Activated CD4-positive, alpha-beta T cell treated with anti-CD3 and anti-CD28 coated beads for 36 hours (primary cell): ENCODE results near the gene DNMT3A. TPM values are rescaled to one million over a fixed set of nuclear protein-coding genes. Genes with fewer than 3 reads are reported as not detected.

Source experiments
- ATAC-seq: fragments of 200-7000 bp; cut with Tn5 transposase; one replicate; pipeline ENCODE4 v1.10.0; 2021; ENCODE audit warnings: mild to moderate bottlenecking, moderate library complexity
- CTCF ChIA-PET: fragments of 350-600 bp; sonication (Branson Sonifier 250); formaldehyde crosslinking; loops from one replicate; lab custom pipeline; 2021; ENCODE audit warnings: antibody characterized with exemption; lab: Charles Lee
- POLR2A ChIA-PET: fragments of 350-600 bp; sonication (Branson Sonifier 250); formaldehyde crosslinking; loops from one replicate; lab custom pipeline; 2021; ENCODE audit warnings: antibody characterized with exemption, inconsistent platforms; lab: Charles Lee
- DNase-seq: peaks from one replicate; pipeline ENCODE4 v3.0.0-alpha.2; 2020
- H3K27ac Mint-ChIP-seq: one replicate; pipeline ENCODE4 v1.8.0; 2021; ENCODE audit warnings: mixed read lengths
- H3K27me3 Mint-ChIP-seq: one replicate; pipeline ENCODE4 v1.8.0; 2021; ENCODE audit warnings: mixed read lengths
- H3K36me3 Mint-ChIP-seq: one replicate; pipeline ENCODE4 v1.8.0; 2021; ENCODE audit warnings: low read depth, mixed read lengths
- H3K4me1 Mint-ChIP-seq: one replicate; pipeline ENCODE4 v1.8.0; 2021; ENCODE audit warnings: mixed read lengths
- H3K4me3 Mint-ChIP-seq: one replicate; pipeline ENCODE4 v1.8.0; 2021; ENCODE audit warnings: mild to moderate bottlenecking, moderate library complexity, mixed read lengths
- H3K9me3 Mint-ChIP-seq: one replicate; pipeline ENCODE4 v1.8.0; 2021; ENCODE audit warnings: low read depth, mixed read lengths
- intact Hi-C, 2 experiments: fragments of 100-400 bp; cut with DNase I in 1 of 2; cut with micrococcal nuclease in 1 of 2; formaldehyde crosslinking; loops; one replicate each; pipeline versions ENCODE4 v1.14.2 to v1.15.1; 2022 to 2024; cut with DNase I, micrococcal nuclease
- total RNA-seq, 2 experiments: library from RNA; stranded (reverse); gene quantifications; one replicate each; pipeline ENCODE4 v1.2.3, GENCODE V29; 2021

Gene DNMT3A
- total RNA-seq, 2 experiments from 2014 or later: 62.3 to 76.2 TPM

DNA sequence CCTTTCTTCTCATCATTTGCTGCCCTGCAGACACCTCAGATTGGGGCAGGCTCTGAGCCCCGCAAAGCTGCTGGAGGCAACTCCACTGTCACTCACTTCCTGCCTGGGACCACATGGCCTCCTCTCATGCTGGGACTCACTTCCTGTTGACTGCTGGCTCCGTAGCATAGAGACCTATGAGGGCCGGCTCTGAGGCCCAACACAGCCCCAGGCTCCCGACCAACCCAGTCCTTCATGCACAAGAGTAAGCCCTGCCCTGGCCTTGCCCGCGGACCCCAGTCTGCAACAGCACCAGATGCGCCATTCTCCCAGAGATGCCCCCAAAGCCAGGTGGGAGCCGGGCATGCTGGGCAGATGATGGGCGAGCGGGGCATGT lies 55.7 kb downstream of the DNMT3A start:
- H3K36me3 Mint-ChIP-seq: peaks cover 43% of the 10 kb centered on the region
- H3K4me3 Mint-ChIP-seq: peak overlapping the region; percentile 47
- intact Hi-C loops: loop anchor here in 1 of 2 experiments (1.0 kb wide), 2 partner anchors 9 to 10 kb away; no protein-coding TSS in a partner anchor
- H3K9me3 Mint-ChIP-seq: no peaks in the 10 kb centered on the region
- peaks cover 41% of the 10 kb centered on the region for H3K4me1 Mint-ChIP-seq
- peak; percentile 99 for ATAC-seq
- H3K27ac Mint-ChIP-seq: peak overlapping the region; percentile 95
- DNase-seq: peak; percentile 82
- ChIA-PET POLR2A (interaction anchor here (0.6 to 1.2 kb wide), 2 partner anchors 35 to 73 kb away, joined by 3 to 4 read pairs; no protein-coding TSS in a partner anchor), CTCF (interaction anchor here (0.7 to 1.8 kb wide), 4 partner anchors 8 to 370 kb away, joined by 3 to 7 read pairs (median 6); no protein-coding TSS in a partner anchor)
- no peaks in the 10 kb centered on the region for H3K27me3 Mint-ChIP-seq

DNA sequence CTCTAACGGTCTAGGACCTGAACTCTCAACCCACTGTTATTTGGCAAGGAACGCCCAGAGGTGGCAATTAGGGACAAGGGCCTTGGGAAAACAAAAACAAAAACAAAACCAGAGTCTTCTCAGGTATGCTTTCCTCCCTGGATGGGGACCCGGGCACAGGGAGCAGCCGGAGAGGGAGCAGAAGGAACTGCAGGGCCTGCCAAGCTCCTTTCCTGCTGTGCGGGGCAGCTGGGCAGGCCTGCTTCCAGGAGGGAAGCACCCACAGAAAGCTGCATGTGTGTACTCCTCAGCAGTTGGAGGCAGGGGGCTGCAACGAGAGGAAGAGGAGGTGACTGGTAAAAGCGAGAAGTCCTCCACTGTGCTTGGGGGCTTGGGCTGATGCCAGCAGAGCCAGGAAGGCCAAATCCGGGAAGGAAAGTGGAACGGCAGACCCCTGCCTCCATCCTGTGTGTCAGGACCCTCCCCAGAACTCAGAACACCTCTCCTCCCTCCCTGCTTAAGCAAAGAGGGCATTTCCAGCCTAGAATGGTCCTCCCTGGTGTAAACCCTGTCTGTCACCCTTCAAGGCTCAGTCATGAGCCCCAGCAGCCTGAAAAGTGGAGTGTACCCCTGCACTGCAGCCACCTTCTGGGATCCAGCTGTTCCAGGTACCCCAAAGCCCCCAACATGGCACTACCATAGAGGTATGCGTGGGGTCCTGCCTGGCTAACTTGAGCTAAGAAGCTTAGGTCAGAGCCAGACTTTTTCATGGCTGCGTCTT lies 56.3 kb downstream of the DNMT3A start:
- H3K4me3 Mint-ChIP-seq: peak overlapping the region; percentile 47
- H3K27me3 Mint-ChIP-seq: no peaks in the 10 kb centered on the region
- peaks cover 48% of the 10 kb centered on the region for H3K36me3 Mint-ChIP-seq
- ChIA-PET POLR2A (interaction anchor here (0.6 kb wide), 1 partner anchor 73 kb away, joined by 3 read pairs; no protein-coding TSS in a partner anchor), CTCF (interaction anchor here (0.6 to 1.8 kb wide), 4 partner anchors 8 to 17 kb away, joined by 3 to 7 read pairs (median 6); no protein-coding TSS in a partner anchor)
- peak overlapping the region; percentile 95 for H3K27ac Mint-ChIP-seq
- intact Hi-C loops: loop anchor here in 1 of 2 experiments (1.0 kb wide), 2 partner anchors 9 to 10 kb away; no protein-coding TSS in a partner anchor
- no peaks in the 10 kb centered on the region for H3K9me3 Mint-ChIP-seq
- DNase-seq (no peak), ATAC-seq (no peak)
- peaks cover 41% of the 10 kb centered on the region for H3K4me1 Mint-ChIP-seq

DNA sequence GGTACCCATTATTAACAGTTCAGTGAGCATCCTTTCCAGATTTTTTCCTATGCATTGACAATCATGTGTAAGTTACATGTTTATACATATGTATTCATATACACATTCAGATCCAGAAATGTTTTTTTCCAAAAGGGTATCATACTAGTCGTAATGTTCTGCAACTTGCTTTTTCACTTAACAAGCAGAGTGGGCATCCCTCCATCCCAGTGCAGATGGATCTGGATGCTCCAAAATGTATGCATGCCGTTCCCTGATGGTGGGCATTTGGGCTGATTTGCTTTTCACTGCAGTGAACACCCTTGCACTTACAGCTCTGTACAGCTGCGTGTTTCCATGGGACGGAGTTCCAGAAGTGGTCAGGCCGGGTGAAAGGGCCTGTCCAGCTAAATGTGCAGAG lies 57.0 kb downstream of the DNMT3A start:
- Mint-ChIP-seq H3K27ac (peak overlapping the region; percentile 95), H3K4me1 (peaks cover 47% of the 10 kb centered on the region), H3K9me3 (no peaks in the 10 kb centered on the region), H3K4me3 (no peak overlapping the region), H3K36me3 (peaks cover 53% of the 10 kb centered on the region), H3K27me3 (no peaks in the 10 kb centered on the region)
- POLR2A ChIA-PET: no interaction called here
- DNase-seq (no peak), ATAC-seq (no peak)
- CTCF ChIA-PET: interaction anchor here (0.6 to 1.2 kb wide), 2 partner anchors 17 to 77 kb away, joined by 3 read pairs; no protein-coding TSS in a partner anchor
- intact Hi-C loops: no loop called here

DNA sequence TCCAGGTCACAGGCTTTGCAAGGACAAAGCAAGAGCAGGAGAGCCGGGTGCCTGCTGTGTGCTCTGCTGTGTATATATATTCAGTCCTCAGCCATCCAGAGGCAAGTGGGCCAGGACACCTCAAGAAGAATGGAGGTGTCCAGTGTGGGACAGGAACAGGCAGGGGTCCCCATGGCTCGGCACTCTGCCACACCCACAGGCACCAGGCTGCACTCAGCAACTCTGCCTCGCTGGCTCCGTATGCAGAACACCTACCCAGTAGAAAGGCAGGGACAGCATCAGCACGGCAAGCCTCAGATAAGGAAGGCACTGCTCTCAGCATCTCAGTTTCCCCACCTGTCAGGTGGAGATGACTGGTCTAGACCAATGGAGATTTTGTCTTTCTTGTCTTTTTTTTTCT lies 57.8 kb downstream of the DNMT3A start:
- DNase-seq (no peak), ATAC-seq (no peak)
- ChIA-PET POLR2A (no interaction called here), CTCF (interaction anchor here (1.2 kb wide), 1 partner anchor 78 kb away, joined by 3 read pairs; no protein-coding TSS in a partner anchor)
- intact Hi-C loops: no loop called here
- Mint-ChIP-seq H3K27me3 (no peaks in the 10 kb centered on the region), H3K4me3 (no peak overlapping the region), H3K27ac (no peak overlapping the region), H3K4me1 (peaks cover 55% of the 10 kb centered on the region), H3K36me3 (peaks cover 59% of the 10 kb centered on the region), H3K9me3 (no peaks in the 10 kb centered on the region)

DNA sequence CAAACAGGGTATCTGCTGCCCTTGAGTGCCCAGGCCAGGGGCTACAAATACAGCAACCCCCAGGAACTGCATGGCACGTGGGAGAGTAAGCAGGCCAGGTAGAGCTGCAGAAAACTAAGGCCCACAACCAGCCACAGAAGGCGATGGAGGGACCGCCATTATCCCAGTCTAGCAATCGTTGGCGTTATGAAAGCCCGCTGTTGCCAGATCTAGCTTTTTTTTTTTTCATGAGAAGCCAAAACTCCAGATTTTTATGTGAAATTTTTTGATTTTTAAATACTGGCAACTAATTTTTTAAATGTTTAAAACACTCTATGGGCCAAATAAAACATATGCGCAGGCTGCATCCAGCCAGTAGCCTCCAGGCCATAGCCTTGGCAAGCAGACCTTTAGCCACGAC lies 59.8 kb downstream of the DNMT3A start:
- H3K4me1 Mint-ChIP-seq: peaks cover 59% of the 10 kb centered on the region
- H3K9me3 Mint-ChIP-seq: no peaks in the 10 kb centered on the region
- H3K27ac Mint-ChIP-seq: no peak overlapping the region
- intact Hi-C loops: no loop called here
- ChIA-PET POLR2A (no interaction called here), CTCF (interaction anchor here (0.6 to 0.7 kb wide), 3 partner anchors 10 to 744 kb away, joined by 3 to 4 read pairs (median 3); no protein-coding TSS in a partner anchor)
- no peak for DNase-seq
- no peaks in the 10 kb centered on the region for H3K27me3 Mint-ChIP-seq
- ATAC-seq: no peak
- no peak overlapping the region for H3K4me3 Mint-ChIP-seq
- H3K36me3 Mint-ChIP-seq: peaks cover 49% of the 10 kb centered on the region

DNA sequence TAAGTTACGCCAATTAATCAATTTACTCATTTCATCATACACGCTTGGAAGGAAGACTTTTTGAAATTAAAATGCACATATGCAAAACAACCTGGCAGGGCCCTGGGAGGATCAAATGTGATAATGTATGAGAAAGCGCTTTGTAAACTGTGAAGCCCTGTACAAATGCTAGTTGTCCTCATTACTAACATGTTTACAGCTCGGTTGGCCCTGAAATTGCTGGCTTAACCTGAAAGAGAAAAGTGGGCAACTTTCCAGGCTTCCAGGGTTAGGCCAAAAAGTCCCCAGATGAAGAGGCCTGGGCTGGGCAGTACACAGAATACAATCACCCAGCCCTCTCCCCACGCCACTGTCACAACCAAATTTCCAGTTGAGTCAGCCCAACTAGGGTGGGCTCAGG lies 60.2 kb downstream of the DNMT3A start:
- no peaks in the 10 kb centered on the region for H3K27me3 Mint-ChIP-seq
- peaks cover 58% of the 10 kb centered on the region for H3K4me1 Mint-ChIP-seq
- ATAC-seq: no peak
- H3K27ac Mint-ChIP-seq: no peak overlapping the region
- H3K36me3 Mint-ChIP-seq: peaks cover 47% of the 10 kb centered on the region
- no peaks in the 10 kb centered on the region for H3K9me3 Mint-ChIP-seq
- POLR2A ChIA-PET: no interaction called here
- CTCF ChIA-PET: interaction anchor here (0.6 to 0.7 kb wide), 2 partner anchors 139 to 744 kb away, joined by 3 to 4 read pairs; no protein-coding TSS in a partner anchor
- H3K4me3 Mint-ChIP-seq: no peak overlapping the region
- intact Hi-C loops: no loop called here
- no peak for DNase-seq

DNA sequence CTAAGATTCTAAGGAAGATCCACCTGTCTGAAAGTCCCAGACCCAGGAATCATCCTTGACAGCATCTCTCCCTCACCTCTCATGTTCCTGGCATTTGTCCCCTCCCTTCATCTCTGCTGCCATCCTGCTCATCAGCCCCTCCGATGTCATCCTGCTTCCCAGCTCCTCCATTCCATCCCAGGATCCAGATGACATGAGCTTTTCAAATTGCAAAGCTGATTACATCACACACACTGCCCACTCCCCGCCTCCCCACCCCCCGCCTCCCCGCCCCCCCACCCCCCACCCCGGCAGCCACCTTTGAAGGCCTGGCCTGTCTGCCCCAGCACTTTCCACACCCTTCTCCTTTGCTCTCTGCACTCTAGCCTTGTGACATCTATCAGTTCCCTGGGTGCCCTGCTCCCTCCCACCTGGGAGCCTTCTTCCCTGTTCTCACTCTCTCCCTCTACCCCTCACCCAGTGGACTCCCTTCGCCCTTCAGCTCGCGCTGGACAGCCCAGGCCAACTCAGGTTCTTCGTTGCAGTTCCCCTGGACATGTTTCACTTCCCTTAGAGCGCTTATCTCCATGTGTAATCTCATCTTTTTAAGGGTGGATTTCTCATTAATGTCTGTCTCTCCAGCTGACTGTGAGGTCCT lies 61.6 kb downstream of the DNMT3A start:
- Mint-ChIP-seq H3K9me3 (no peaks in the 10 kb centered on the region), H3K4me1 (peaks cover 58% of the 10 kb centered on the region), H3K36me3 (peaks cover 37% of the 10 kb centered on the region), H3K27ac (no peak overlapping the region), H3K27me3 (no peaks in the 10 kb centered on the region), H3K4me3 (no peak overlapping the region)
- DNase-seq (no peak), ATAC-seq (no peak)
- intact Hi-C loops: no loop called here
- ChIA-PET CTCF (interaction anchor here (0.7 to 0.9 kb wide), 2 partner anchors 10 to 159 kb away, joined by 3 read pairs; no protein-coding TSS in a partner anchor), POLR2A (no interaction called here)

DNA sequence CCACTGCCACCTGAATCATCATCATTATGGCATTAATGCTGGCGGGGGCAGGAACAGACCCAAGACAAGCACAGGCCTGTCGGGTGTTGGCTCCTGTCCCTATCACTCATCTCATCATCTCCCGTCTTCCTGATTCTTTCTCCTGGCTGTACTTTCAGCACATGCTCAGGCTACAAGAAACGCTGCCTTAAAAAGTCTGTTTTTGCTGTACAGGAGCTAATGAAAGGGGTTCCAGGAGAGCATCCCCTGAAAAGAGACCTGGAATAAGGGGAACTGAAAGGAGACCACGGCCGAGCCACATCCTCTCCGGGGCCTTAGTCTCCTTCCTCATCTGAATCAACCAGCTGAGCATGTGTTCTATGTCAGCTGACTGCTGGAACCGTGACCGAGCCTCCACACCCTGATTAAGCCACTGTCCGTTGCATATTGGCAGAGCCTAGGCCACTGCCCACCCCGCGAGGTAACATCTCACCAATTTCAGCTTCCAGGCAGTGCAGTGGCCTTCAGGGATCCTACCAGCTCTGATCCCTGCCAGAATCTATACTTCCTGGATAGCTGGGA lies 62.6 kb downstream of the DNMT3A start:
- peaks cover 41% of the 10 kb centered on the region for H3K36me3 Mint-ChIP-seq
- intact Hi-C loops: loop anchor here in 1 of 2 experiments (10.0 kb wide), 1 partner anchor 396 kb away; the partner anchor contains the start of gene DTNB
- ChIA-PET CTCF (interaction anchor here (0.6 to 1.1 kb wide), 4 partner anchors 8 to 157 kb away, joined by 3 read pairs; no protein-coding TSS in a partner anchor), POLR2A (interaction anchor here (0.6 to 0.7 kb wide), 3 partner anchors 16 to 247 kb away, joined by 3 read pairs; no protein-coding TSS in a partner anchor)
- ATAC-seq (no peak), DNase-seq (peak; percentile 28)
- H3K4me1 Mint-ChIP-seq: peaks cover 59% of the 10 kb centered on the region
- no peak overlapping the region for H3K4me3 Mint-ChIP-seq
- H3K27ac Mint-ChIP-seq: peak overlapping the region; percentile 77
- no peaks in the 10 kb centered on the region for H3K27me3 Mint-ChIP-seq
- H3K9me3 Mint-ChIP-seq: no peaks in the 10 kb centered on the region

DNA sequence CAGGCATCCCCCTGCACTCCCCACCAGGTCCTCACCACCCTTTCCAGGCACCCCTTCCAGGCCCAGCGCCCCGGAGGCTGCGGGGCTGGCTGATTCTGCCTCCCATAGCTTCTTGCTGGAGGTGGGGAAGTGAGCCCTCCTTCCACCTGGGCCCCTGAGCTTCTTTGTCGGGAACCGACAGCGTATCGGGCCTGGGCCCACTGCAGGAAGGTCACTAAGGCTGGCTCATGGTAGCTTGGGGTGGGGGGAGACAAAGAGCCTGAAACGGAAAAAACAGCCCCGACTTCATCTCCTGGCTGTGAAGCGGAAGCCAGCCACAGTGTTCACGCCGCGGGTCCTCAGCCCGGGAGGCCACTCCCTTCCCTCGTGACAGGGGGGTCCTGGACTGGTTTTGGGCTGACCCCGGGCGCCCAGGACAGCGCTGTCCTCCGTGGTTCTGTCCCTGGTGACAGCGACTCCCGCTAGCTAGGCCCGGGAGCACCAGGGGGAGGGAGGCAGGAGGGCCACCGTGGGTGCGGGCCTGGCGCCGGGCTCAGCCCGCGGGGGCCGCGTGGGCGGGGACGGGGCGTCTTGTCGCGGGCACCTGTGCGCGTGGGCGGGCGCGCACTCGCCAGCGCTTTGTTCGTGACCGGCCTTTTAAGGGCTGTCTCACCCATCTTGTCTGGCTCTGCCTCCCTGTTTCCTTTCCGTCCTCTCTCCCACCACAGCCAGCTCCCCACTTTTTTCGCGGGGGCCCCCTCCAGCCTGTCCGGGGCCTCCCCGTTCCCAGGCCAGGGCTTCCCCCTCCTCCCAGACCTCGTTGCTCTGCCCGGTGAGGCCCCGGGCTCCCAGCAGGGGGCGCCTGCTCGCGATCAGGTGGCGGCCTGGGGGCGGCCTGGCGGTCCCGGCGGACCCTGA lies 64.9 kb downstream of the DNMT3A start:
- peak overlapping the region; percentile 9 for H3K4me3 Mint-ChIP-seq
- intact Hi-C loops: loop anchor here (1.0 to 10.0 kb wide), 10 partner anchors 9 to 398 kb away; partner anchors contain the start of genes DNAJC27 (in 1 of the 2) and DTNB (in 1 of the 2)
- H3K9me3 Mint-ChIP-seq: no peaks in the 10 kb centered on the region
- DNase-seq (peak; percentile 90), ATAC-seq (peak; percentile 65)
- H3K4me1 Mint-ChIP-seq: peaks cover 70% of the 10 kb centered on the region
- peaks cover 49% of the 10 kb centered on the region for H3K36me3 Mint-ChIP-seq
- no peaks in the 10 kb centered on the region for H3K27me3 Mint-ChIP-seq
- ChIA-PET POLR2A (interaction anchor here (1.1 to 1.4 kb wide), 3 partner anchors 25 to 284 kb away, joined by 3 to 4 read pairs (median 3); no protein-coding TSS in a partner anchor), CTCF (interaction anchor here (0.6 to 2.4 kb wide), 19 partner anchors 9 to 550 kb away, joined by 3 to 12 read pairs (median 4); no protein-coding TSS in a partner anchor)
- peak overlapping the region; percentile 90 for H3K27ac Mint-ChIP-seq

DNA sequence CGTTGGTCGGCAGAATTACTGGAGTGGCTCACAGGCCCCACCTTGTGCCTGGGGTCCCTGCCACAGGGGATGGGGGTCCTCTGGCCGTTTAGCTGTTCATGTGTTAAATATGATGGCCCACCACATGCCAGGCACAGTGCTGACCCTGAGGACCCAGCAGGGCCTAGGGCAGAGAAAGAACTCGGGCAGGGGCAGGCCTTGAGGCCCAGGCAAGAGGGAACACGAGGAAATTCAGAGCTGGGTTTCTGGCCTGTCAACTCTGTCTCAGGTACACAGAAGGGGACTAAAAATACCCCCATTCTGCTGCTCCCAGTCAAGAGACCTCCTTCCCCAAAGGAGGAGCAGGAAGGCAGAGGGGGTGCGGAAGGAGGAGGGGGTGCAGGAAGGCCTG lies 66.2 kb downstream of the DNMT3A start:
- POLR2A ChIA-PET: no interaction called here
- CTCF ChIA-PET: interaction anchor here (1.0 to 1.8 kb wide), 5 partner anchors 11 to 102 kb away, joined by 4 to 9 read pairs (median 6); no protein-coding TSS in a partner anchor
- H3K9me3 Mint-ChIP-seq: no peaks in the 10 kb centered on the region
- peak overlapping the region; percentile 90 for H3K27ac Mint-ChIP-seq
- H3K36me3 Mint-ChIP-seq: peaks cover 45% of the 10 kb centered on the region
- H3K4me1 Mint-ChIP-seq: peaks cover 66% of the 10 kb centered on the region
- no peaks in the 10 kb centered on the region for H3K27me3 Mint-ChIP-seq
- DNase-seq (peak; percentile 34), ATAC-seq (no peak)
- intact Hi-C loops: loop anchor here (1.0 to 10.0 kb wide), 2 partner anchors 39 to 399 kb away; partner anchors contain the start of gene DTNB (in 1 of the 2)
- no peak overlapping the region for H3K4me3 Mint-ChIP-seq
